GM21367 (cell line): ENCODE data around the gene PCNX2.
A peak's percentile ranks its signal among the peaks of the same experiment; 100 is the strongest.

Source experiments
- ATAC-seq: cut with Tn5 transposase; IDR thresholded peaks from one replicate; pipeline ENCODE4 v1.9.1; 2021; ENCODE audit not compliant: unreplicated experiment

Gene PCNX2

DNA sequence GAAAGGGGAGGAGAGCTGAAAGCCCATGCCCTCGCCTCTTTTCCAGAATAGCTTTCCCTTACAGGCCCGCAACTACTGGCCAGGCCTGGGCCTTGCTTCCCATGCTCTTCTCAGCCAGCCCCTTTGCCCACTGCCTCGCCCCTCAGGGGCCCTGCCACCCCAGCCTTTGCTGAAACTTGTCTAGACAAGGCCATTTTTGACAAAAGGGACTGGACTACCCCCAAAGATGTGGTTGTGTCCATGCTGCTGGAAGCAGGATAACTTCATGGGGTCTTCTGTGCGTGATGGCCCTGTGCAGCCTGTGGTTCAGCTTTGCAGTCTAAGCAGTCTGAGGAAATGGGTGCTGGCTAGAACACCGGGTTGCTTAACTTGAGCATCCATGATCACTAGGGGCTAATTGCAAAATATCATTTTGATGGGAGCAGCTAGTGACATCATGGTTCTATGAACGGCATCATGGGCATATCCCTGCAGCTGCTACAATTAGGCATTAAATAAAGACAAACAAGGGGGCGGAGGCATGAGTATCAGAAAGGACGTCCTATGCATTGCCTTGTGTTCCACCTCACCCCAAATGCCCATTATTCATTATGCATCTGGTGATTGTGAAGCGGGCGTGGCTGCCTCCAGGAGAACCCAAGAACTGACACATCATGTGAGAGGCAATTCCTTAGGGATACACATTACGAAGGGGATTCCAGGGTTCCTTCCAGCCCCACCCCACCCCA is 308.3 kb downstream of the PCNX2 start:
- no peak for ATAC-seq

- ATAC-seq, result no peak
Measured at GRCh38 chr1:232986527-232986922, 309.0 kb downstream of the PCNX2 start.

GRCh38 chr1:232985882-232986526 is 309.5 kb downstream of the PCNX2 start:
- no peak for ATAC-seq

GRCh38 chr1:232984577-232985425 is 310.7 kb downstream of the PCNX2 start:
- no peak for ATAC-seq

DNA sequence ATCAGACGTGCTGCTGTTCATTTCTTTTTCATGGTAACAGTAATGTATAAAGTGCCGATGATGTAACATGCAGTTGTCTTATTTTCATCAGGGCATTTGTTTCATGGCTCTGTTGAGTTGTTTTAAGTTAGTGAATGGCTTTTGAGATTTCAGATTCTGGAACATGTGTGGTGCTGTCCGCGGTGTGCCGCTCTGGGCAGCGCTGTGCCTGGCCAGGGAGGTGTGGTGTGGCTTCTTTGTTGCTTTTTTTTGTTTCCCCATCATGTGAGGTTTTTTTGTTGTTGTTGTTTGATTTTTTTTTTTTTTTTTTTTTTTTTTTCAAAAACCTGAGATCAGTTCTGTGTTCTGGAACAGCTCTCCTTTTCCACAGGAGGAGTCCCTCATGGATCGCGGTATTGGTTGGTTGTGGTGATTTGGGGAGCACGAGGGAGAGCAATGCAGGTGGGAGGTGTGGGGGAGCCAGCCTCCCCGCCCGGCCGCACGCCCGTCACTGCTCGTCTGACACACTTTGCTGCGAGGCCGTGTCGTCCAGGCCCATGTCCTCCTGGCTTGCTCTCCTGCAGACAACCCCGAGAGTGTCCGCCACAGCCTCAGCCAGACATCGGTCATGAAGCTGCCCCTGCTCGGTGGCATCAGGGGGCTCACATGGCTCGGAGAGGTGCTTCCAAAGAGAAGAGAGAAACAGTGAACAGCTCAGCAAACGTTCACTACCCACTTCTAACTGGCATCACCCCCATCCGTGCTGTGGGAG is 311.5 kb downstream of the PCNX2 start:
- ATAC-seq, result no peak

DNA sequence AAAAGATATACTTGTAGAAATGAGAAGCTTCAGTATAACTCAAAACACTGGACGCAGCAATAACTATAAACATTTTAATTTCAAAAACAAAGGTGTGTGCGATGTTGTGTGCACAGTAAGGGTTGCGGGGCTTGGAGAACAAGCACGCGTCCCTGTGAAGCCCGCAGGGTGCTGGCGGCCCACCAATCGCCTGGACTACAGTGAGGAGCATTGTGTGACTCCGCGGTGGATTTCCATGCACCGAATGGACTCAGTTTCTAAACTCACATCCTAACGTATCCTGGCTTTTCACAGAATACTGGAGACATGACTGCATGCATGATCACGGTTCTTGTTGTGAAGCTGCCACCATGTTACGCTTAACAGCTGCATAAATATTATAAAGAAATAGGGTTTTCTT is 312.1 kb downstream of the PCNX2 start:
- no peak for ATAC-seq

- no peak for ATAC-seq
Measured at GRCh38 chr1:232982238-232982944, 313.1 kb downstream of the PCNX2 start.

DNA sequence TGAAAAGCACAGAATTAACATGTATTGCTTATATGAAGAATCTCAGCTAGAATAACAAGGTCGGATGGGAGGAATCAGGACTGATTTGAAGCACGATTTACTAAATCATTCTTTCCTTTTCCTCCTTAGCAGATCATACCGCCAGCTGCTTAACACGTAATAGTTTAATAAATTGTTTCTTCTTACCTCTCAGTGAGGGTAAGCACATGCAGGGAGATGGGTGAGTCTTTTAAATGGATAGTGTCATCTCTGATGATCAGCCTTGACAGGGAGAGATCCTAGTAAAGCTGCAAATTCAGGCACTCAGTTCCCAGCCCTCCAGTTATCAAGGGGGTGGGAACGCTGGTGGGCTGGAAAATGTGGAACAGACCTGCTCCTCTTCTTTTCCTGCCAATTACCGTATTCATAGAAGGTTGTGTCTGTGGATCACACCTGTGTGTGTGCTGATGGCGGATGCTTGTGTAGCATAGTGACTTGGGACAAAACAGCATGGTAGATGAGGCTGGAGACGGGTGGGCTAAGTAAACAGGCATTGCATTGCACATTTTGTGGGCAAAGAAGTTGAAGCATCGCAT is 314.5 kb downstream of the PCNX2 start:
- no peak for ATAC-seq

- no peak for ATAC-seq
Measured at GRCh38 chr1:232980355-232980978, 315.1 kb downstream of the PCNX2 start.

DNA sequence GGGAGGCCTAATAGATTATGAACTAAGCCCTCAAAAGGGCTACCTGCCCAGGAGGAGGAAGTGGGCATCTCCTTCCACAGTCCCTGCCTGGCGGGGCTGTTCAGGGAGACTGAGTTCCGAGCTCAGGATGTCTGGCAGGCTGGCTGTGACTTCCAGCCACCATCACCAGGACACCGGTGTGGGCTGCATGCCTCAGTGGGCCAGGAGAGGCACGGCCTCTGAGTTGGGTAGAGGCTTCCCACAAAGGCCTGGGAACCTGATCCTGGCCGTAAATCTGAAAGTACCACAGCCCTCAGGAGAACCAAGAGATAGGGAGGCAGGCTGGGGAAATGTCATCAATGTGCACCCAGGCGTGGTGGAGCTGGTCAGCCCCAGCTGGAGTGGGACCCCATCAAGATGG is 316.0 kb downstream of the PCNX2 start:
- ATAC-seq, result no peak

- ATAC-seq, result no peak
Measured at GRCh38 chr1:232978815-232979214, 316.7 kb downstream of the PCNX2 start.

GRCh38 chr1:232978091-232978634 is 317.4 kb downstream of the PCNX2 start:
- no peak for ATAC-seq

- no peak for ATAC-seq
Measured at GRCh38 chr1:232974971-232975370, 320.6 kb downstream of the PCNX2 start.

DNA sequence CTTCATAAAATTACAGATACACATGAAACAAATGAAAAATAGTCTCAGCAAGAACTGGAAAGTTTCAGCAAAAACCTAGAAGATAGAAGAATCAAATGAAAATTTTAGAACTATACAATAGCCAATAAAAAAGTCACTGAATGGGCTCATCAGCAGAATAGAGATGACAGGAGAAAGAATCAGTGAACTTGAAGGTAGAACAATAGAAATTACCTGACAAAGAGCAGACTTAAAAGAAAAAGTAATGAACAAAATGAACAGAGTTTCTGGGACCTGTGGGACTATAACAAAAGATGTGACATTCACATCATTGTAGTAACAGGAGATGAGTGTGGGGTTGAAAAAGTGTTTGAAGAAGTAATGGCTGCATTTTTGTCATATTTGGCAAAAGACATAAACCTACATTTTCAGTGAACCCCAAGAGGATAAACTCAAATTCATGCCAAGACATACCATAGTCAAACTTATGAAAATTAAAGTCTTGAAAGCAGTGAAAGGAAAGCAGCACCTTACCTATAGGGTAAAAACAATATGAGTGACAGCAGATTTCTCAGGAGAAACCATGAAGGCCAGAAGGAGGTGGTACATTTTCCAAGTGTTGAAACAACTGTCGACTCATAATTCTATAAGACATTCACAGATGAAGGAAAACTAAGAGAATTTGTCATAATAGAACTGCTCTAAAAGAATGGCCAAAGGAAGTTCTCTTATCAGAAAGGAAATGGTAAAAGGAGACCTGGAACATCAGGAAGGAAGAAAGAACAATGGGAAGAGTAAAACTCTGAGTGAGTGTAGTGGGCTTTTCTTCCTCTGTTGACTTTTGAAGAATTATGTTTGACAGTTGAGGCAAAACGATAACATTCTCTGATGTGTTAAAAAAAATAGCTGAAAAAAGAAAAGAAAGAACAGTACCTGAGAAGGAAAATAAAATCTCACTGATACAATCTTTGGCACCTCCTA is 321.6 kb downstream of the PCNX2 start:
- ATAC-seq, result no peak

DNA sequence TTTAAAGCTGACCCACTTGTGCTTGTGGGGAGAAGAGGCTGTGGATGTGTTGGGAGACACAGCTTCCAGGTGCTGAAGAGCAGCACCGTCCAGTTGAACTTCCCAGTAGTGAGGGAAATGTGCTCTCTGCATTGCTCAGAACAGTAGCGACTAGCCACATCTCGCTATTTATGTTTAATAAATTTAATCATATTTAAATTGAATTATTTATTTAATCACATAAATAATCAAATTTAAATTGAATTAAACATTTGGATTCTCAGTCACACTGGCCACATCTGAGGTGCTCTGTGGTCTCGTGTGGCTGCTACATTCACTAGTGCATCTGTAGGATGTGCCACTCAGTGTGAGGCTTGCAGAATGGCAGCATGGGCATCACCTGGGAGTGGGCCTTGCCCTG is 325.0 kb downstream of the PCNX2 start:
- no peak for ATAC-seq

DNA sequence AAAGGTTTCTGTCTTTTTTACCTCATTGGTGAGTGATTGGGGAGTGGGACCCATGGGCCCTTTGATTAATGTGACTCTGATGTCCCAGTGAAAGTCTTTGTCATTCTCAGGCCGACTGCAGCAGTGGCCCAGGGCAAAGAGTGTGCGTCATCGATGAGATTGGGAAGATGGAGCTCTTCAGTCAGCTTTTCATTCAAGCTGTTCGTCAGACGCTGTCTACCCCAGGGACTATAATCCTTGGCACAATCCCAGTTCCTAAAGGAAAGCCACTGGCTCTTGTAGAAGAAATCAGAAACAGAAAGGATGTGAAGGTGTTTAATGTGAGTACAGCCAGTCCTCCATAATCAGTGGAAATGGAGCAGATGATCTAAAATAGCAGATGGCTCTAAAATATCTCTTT is 325.7 kb downstream of the PCNX2 start:
- no peak for ATAC-seq

DNA sequence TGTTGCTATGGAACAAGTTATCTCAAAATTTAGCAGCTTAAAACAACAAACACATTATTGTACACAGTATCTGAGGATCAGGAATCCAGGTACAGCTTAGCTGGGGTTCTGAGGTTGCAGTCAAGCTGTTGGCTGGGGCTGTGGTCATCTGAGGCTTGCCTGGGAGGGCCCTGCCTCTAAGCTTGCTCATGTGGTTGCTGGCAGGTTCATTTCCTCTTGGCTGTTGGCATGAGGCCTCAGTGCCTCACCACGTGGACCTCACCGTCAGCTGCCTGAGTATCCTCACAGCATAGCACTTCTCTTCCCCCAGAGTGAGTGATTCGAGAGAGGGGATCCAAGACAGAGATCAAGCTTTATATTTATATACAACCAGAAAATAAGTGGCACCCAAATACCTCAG is 326.6 kb downstream of the PCNX2 start:
- ATAC-seq, result peak; percentile 45

GRCh38 chr1:232968391-232968790 is 327.1 kb downstream of the PCNX2 start:
- ATAC-seq, result no peak
